Heart right ventricle (tissue), 16 donors: Measurements from ENCODE around the gene ZC3H7A. TPM values are rescaled to one million over a fixed set of nuclear protein-coding genes. Genes with fewer than 3 reads are reported as not detected.

Experiments
- ATAC-seq, 8 donors: fragments of 200-7000 bp; cut with Tn5 transposase; one replicate each; pipeline ENCODE4 v1.9.1; 2020; ENCODE audit warnings: mild to moderate bottlenecking in 8 of 8, moderate library complexity in 8 of 8, moderate number of reproducible peaks in 1 of 8
- DNase-seq, 2 donors: peaks; one replicate each; pipeline ENCODE4 v3.0.0-alpha.2; 2020
- H3K27ac ChIP-seq, 10 donors: fragments of 200-600 bp; sonication (generic) in 2 of 10; one replicate each; pipeline versions ENCODE4 v1.5.0 to v1.8.0; 2020 to 2022; ENCODE audit warnings: mild to moderate bottlenecking in 3 of 10
- H3K27me3 ChIP-seq, 7 donors: fragments of 200-600 bp; one replicate each; pipeline ENCODE4 v1.8.0; 2021 to 2022; ENCODE audit warnings: mild to moderate bottlenecking in 2 of 7
- H3K36me3 ChIP-seq, 9 donors: fragments of 200-600 bp; sonication (generic) in 1 of 9; one replicate each; pipeline versions ENCODE4 v1.5.0 to v1.8.0; 2020 to 2022; ENCODE audit warnings: mild to moderate bottlenecking in 2 of 9
- H3K4me1 ChIP-seq, 9 donors: fragments of 200-600 bp; sonication (generic) in 1 of 9; one replicate each; pipeline versions ENCODE4 v1.5.0 to v1.8.0; 2020 to 2022; ENCODE audit warnings: mild to moderate bottlenecking in 4 of 9
- H3K4me3 ChIP-seq, 10 donors: fragments of 200-600 bp; sonication (generic) in 2 of 10; one replicate each; pipeline versions ENCODE4 v1.5.0 to v1.8.0; 2020 to 2022; ENCODE audit warnings: mild to moderate bottlenecking in 7 of 10, moderate library complexity in 2 of 10
- H3K9me3 ChIP-seq, 11 donors: fragments of 200-600 bp in 10 of 11; sonication (generic) in 2 of 11; one replicate each; pipeline versions ENCODE4 v1.5.0 to v1.8.0; 2013 to 2022; ENCODE audit warnings: mild to moderate bottlenecking in 2 of 11, control low read depth in 1 of 11, moderate library complexity in 1 of 11
- CTCF ChIP-seq, 9 donors: fragments of 200-600 bp; sonication (generic) in 2 of 9; IDR thresholded peaks; one replicate each; pipeline versions ENCODE4 v1.5.0 to v1.8.0; 2021 to 2022; ENCODE audit warnings: antibody characterized with exemption in 9 of 9, mild to moderate bottlenecking in 5 of 9, moderate library complexity in 1 of 9
- WGBS, 2 donors: extraction: QIAGEN DNeasy Blood & Tissue Kit; methylation state at CpG; one replicate each; pipeline ENCODE4 v1.1.7; 2013; ENCODE audit warnings: inconsistent platforms in 1 of 2; 5-methylcytosine and 5-hydroxymethylcytosine counted together
- intact Hi-C, 10 donors: fragments of 100-400 bp; cut with DNase I; formaldehyde crosslinking; loops; one replicate each; pipeline versions ENCODE4 v1.11.1 to v1.14.2; 2022
- polyA plus RNA-seq, 2 donors: library from polyadenylated mRNA; stranded (reverse); fragments of 200-250 nt; gene quantifications; one replicate each; pipeline ENCODE4 v1.2.3, GENCODE V29; 2013
- total RNA-seq, 10 donors: library from RNA; stranded (reverse); fragmentation: NEBNext Ultra II Directional in 3 of 10; extraction: Animal tissue kit (Norgen Biotek cat#: 25700) in 3 of 10; gene quantifications; one replicate each; pipeline versions ENCODE4 v1.2.1 to v1.2.4, GENCODE V29; 2021 to 2023
- donor health status: Arrhythmogenic right ventricular cardiomyopathy.
- donor health status: ischemic (EF 13 %, LVEDD 7.1; RV severe dilation, severe dysfunction).
- donor health status: healthy with polysubstance abuse.
- donor health status: DM: no; HTN: yes; CAD: no.
- donor health status: DM: no; HTN: no; CAD: no.
- donor health status: ischemic (EF 25% LVEDD 6.9; RV normal size, moderate dysfunction).
- donor health status: ischemic (EF 25% LVEDD 5.7; RV mildly dilated, moderate dysfunction).
- donor health status: healthy.
- donor health status: DM: yes; HTN: yes; CAD: no.
- donor health status: Ischemic cardiomyopathy.
- donor health status: ischemic (EF 35%, LVEDD 5.7; RV mildly dilated, moderate dysfunction).
- donor health status: nonischemic (EF 11% LVEDD 7.7; RV severe dilation, severe dysfunction).
- donor health status: DM: yes; HTN: yes; CAD: no.
- donor health status: PGD.
- donor health status: ischemic (EF 29% LVEDD 5.4; RV normal size, mild dysfunction).
- donor health status: nonischemic (EF 23%, LVEDD 6.1; RV moderate dilation, normal function).

The ZC3H7A gene
- total and polyA plus RNA-seq, 12 donors: 15.2 to 36.1 (median 30.3) TPM

- ATAC-seq (no peak), DNase-seq (no peak)
- no peaks in the 10 kb centered on the region for H3K27me3 ChIP-seq
- whole genome bisulfite sequencing, 2 donors: 60 to 74% methylated on average over 8 of the region's 8 CpGs
- H3K27ac ChIP-seq: peak overlapping the region in 5 of 10 donors; percentile 1 to 61 (median 13)
- no peaks in the 10 kb centered on the region for H3K9me3 ChIP-seq
- H3K4me1 ChIP-seq: peaks cover 5 to 80% (median 63%) of the 10 kb centered on the region in 9 donors
- TF ChIP-seq CTCF (IDR thresholded peaks at IDR 0.05): no peak
- no peak overlapping the region for H3K4me3 ChIP-seq
- intact Hi-C loops: loop anchor here in 1 of 10 donors (10.0 kb wide), 1 partner anchor 59 kb away; the partner anchor contains the start of gene ZC3H7A
- H3K36me3 ChIP-seq: peaks cover 0 to 77% (median 26%) of the 10 kb centered on the region in 9 donors
Measured at GRCh38 chr16:11735787-11736186, 61.3 kb downstream of the ZC3H7A start.

GRCh38 chr16:11734653-11735043, 62.4 kb downstream of the ZC3H7A start:
- peak overlapping the region in 7 of 10 donors; percentile 12 to 61 (median 32) for H3K27ac ChIP-seq
- no peak for DNase-seq
- ATAC-seq: peak in 6 of 8 donors; percentile 28 to 59 (median 52)
- H3K4me1 ChIP-seq: peaks cover 5 to 79% (median 57%) of the 10 kb centered on the region in 9 donors
- no peaks in the 10 kb centered on the region for H3K9me3 ChIP-seq
- WGBS, 2 donors: 40 to 53% methylated on average over 6 of the region's 6 CpGs
- H3K4me3 ChIP-seq: no peak overlapping the region
- peaks cover 0 to 88% (median 28%) of the 10 kb centered on the region in 9 donors for H3K36me3 ChIP-seq
- no peak for TF ChIP-seq CTCF (IDR thresholded peaks at IDR 0.05)
- intact Hi-C loops: loop anchor here in 1 of 10 donors (10.0 kb wide), 1 partner anchor 60 kb away; the partner anchor contains the start of gene ZC3H7A
- no peaks in the 10 kb centered on the region for H3K27me3 ChIP-seq

- 31 to 48% methylated on average over 3 of the region's 3 CpGs for WGBS, 2 donors
- no peaks in the 10 kb centered on the region for H3K9me3 ChIP-seq
- peaks cover 5 to 76% (median 52%) of the 10 kb centered on the region in 9 donors for H3K4me1 ChIP-seq
- intact Hi-C loops: loop anchor here in 1 of 10 donors (10.0 kb wide), 1 partner anchor 61 kb away; the partner anchor contains the start of gene ZC3H7A
- DNase-seq: peak; percentile 17 to 39
- ATAC-seq: peak; percentile 20 to 83 (median 66)
- peak overlapping the region in 7 of 10 donors; percentile 12 to 61 (median 32) for H3K27ac ChIP-seq
- no peak overlapping the region for H3K4me3 ChIP-seq
- TF ChIP-seq CTCF (IDR thresholded peaks at IDR 0.05): no peak
- peaks cover 0 to 93% (median 33%) of the 10 kb centered on the region in 9 donors for H3K36me3 ChIP-seq
- no peaks in the 10 kb centered on the region for H3K27me3 ChIP-seq
Measured at GRCh38 chr16:11734025-11734652, 62.9 kb downstream of the ZC3H7A start.

GRCh38 chr16:11731222-11731621, 65.8 kb downstream of the ZC3H7A start:
- whole genome bisulfite sequencing, 2 donors: 32 to 58% methylated on average over 3 of the region's 3 CpGs
- intact Hi-C loops: loop anchor here in 1 of 10 donors (10.0 kb wide), 1 partner anchor 64 kb away; the partner anchor contains the start of gene ZC3H7A
- no peak for TF ChIP-seq CTCF (IDR thresholded peaks at IDR 0.05)
- H3K4me1 ChIP-seq: peaks cover 3 to 64% (median 30%) of the 10 kb centered on the region in 9 donors
- DNase-seq (no peak), ATAC-seq (no peak)
- H3K36me3 ChIP-seq: peaks cover 0 to 100% (median 35%) of the 10 kb centered on the region in 9 donors
- no peaks in the 10 kb centered on the region for H3K27me3 ChIP-seq
- H3K27ac ChIP-seq: peak overlapping the region in 4 of 10 donors; percentile 13 to 56 (median 28)
- no peak overlapping the region for H3K4me3 ChIP-seq
- no peaks in the 10 kb centered on the region for H3K9me3 ChIP-seq
